Panc1 (cell line): ENCODE results near the gene DMRT2. TPM values are rescaled to one million over a fixed set of nuclear protein-coding genes. Genes with fewer than 3 reads are reported as not detected.

Experiments
- ATAC-seq: fragments of 200-7000 bp; cut with Tn5 transposase; 2 replicates; pipeline ENCODE4 v1.9.1; 2020; ENCODE audit warnings: mild to moderate bottlenecking, moderate library complexity
- BruUV-seq: library from RNA; stranded (reverse); fragments of 400-500 nt; replicated peaks from 2 replicates; lab custom pipeline; 2021; lab: Mats Ljungman, UMichigan
- CTCF ChIA-PET: fragments of 300-600 bp; sonication (Branson Sonifier 250); formaldehyde crosslinking; loops from one replicate; lab custom pipeline; 2022; ENCODE audit warnings: antibody characterized with exemption; lab: Charles Lee
- POLR2A ChIA-PET: fragments of 300-600 bp; sonication (Branson Sonifier 250); formaldehyde crosslinking; loops from one replicate; lab custom pipeline; 2022; ENCODE audit warnings: antibody characterized with exemption; lab: Charles Lee
- DNase-seq: peaks from one replicate; pipeline ENCODE4 v3.0.0-alpha.2; 2010; ENCODE audit warnings: low read depth, low spot score
- H3K27ac ChIP-seq: 2 replicates; pipeline ENCODE4 v1.5.1; 2011; ENCODE audit warnings: mild to moderate bottlenecking, low read length, inconsistent platforms
- H3K27me3 ChIP-seq: fragments of 200-500 bp; sonication (Bioruptor generic); 2 replicates; pipeline ENCODE4 v1.6.0; 2014; ENCODE audit warnings: low read length, inconsistent platforms; ENCODE audit not compliant: control insufficient read depth, insufficient read depth
- H3K36me3 ChIP-seq: fragments of 200-500 bp; sonication (Bioruptor generic); 2 replicates; pipeline ENCODE4 v1.5.1; 2014; ENCODE audit warnings: inconsistent platforms, mild to moderate bottlenecking, low read length, moderate library complexity; ENCODE audit not compliant: control insufficient read depth, insufficient read depth
- H3K4me1 ChIP-seq: 2 replicates; pipeline ENCODE4 v1.5.1; 2011; ENCODE audit warnings: inconsistent platforms, mild to moderate bottlenecking, low read length, moderate library complexity; ENCODE audit not compliant: control insufficient read depth, insufficient read depth
- H3K4me3 ChIP-seq, 2 experiments: 2 replicates each; pipeline ENCODE4 v1.5.1; 2011 to 2012; ENCODE audit warnings: low read depth in 2 of 2, low read length in 2 of 2, mild to moderate bottlenecking in 2 of 2, inconsistent platforms in 1 of 2, moderate library complexity in 1 of 2
- H3K9me3 ChIP-seq: fragments of 200-500 bp; sonication (Bioruptor generic); 2 replicates; pipeline ENCODE4 v1.5.1; 2014; ENCODE audit warnings: low read depth, mild to moderate bottlenecking, inconsistent platforms, low read length, moderate library complexity; ENCODE audit not compliant: control insufficient read depth, insufficient read depth
- CTCF ChIP-seq: fragments of 450-650 bp; IDR thresholded peaks from 2 replicates; pipeline ENCODE4 v1.5.1; 2017; ENCODE audit warnings: mild to moderate bottlenecking
- POLR2AphosphoS5 ChIP-seq: IDR thresholded peaks from 2 replicates; pipeline ENCODE4 v1.6.1; 2012; ENCODE audit warnings: mild to moderate bottlenecking, low read depth, low read length, moderate library complexity
- SIN3A ChIP-seq: IDR thresholded peaks from 2 replicates; pipeline ENCODE4 v1.6.1; 2012; ENCODE audit warnings: low read depth, mild to moderate bottlenecking, low read length, moderate library complexity, borderline replicate concordance; ENCODE audit not compliant: insufficient read depth
- TCF7L2 ChIP-seq: IDR thresholded peaks from 2 replicates; pipeline ENCODE4 v1.6.1; 2011; ENCODE audit warnings: mild to moderate bottlenecking, low read depth, low read length, inconsistent platforms
- in situ Hi-C: cut with HindIII; loops from 2 replicates; pipeline ENCODE4 v1.10.0; 2016; ENCODE audit warnings: low sequenced_read_pairs, low pct_unique_long_range_greater_than_20kb
- intact Hi-C: fragments of 100-400 bp; cut with micrococcal nuclease; formaldehyde crosslinking; loops from one replicate; pipeline ENCODE4 v1.10.0; 2022; ENCODE audit not compliant: unreplicated experiment
- total RNA-seq: library from RNA; stranded (reverse); gene quantifications from one replicate; pipeline ENCODE4 v1.2.1, GENCODE V29; 2021; ENCODE audit not compliant: unreplicated experiment
- TF ChIP-seq, protein P1 (sequence below), 2 experiments: IDR thresholded peaks; 2 replicates each; pipeline ENCODE4 v1.6.1; 2011 to 2012; ENCODE audit warnings: low read depth in 2 of 2, control low read depth in 1 of 2, low read length in 1 of 2, mild to moderate bottlenecking in 1 of 2, moderate library complexity in 1 of 2; ENCODE audit not compliant: insufficient read depth in 1 of 2

The DMRT2 gene
- total RNA-seq, 1 experiment from 2014 or later, result not detected

DNA sequence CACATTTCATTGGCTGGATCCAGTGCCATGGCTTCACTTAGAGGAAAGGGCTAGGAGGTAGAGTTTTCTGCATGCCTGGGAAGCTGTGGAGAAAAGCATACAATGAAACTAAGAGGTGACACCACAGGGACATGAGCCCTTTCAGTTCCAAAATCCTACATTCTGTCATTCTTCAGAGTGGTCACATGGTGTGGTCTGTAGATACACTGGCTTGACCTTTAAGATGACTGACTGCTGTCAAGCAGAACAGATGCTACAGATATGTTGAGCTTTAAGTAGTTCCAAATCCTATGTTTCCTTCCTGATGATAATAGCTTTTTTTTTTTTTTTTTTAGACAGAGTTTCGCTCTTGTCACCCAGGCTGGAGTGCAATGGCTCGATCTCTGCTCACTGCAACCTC lies 47.5 kb upstream of the DMRT2 start:
- in situ Hi-C loops, result no loop called here
- no peaks in the 10 kb centered on the region for H3K9me3 ChIP-seq
- H3K36me3 ChIP-seq, result no peaks in the 10 kb centered on the region
- ChIA-PET CTCF (interaction anchor here (0.6 kb wide), 1 partner anchor 135 kb away, joined by 5 read pairs; no protein-coding TSS in a partner anchor), POLR2A (no interaction called here)
- H3K27me3 ChIP-seq, result no peaks in the 10 kb centered on the region
- H3K4me3 ChIP-seq, result no peak overlapping the region
- DNase-seq, result no peak
- no peak for ATAC-seq
- no peaks in the 10 kb centered on the region for H3K4me1 ChIP-seq
- no TSS peak for BruUV-seq
- H3K27ac ChIP-seq, result no peak overlapping the region
- TF ChIP-seq POLR2AphosphoS5 (no peak), SIN3A (no peak), CTCF (no peak), TCF7L2 (no peak)
- TF ChIP-seq, protein P1, sequence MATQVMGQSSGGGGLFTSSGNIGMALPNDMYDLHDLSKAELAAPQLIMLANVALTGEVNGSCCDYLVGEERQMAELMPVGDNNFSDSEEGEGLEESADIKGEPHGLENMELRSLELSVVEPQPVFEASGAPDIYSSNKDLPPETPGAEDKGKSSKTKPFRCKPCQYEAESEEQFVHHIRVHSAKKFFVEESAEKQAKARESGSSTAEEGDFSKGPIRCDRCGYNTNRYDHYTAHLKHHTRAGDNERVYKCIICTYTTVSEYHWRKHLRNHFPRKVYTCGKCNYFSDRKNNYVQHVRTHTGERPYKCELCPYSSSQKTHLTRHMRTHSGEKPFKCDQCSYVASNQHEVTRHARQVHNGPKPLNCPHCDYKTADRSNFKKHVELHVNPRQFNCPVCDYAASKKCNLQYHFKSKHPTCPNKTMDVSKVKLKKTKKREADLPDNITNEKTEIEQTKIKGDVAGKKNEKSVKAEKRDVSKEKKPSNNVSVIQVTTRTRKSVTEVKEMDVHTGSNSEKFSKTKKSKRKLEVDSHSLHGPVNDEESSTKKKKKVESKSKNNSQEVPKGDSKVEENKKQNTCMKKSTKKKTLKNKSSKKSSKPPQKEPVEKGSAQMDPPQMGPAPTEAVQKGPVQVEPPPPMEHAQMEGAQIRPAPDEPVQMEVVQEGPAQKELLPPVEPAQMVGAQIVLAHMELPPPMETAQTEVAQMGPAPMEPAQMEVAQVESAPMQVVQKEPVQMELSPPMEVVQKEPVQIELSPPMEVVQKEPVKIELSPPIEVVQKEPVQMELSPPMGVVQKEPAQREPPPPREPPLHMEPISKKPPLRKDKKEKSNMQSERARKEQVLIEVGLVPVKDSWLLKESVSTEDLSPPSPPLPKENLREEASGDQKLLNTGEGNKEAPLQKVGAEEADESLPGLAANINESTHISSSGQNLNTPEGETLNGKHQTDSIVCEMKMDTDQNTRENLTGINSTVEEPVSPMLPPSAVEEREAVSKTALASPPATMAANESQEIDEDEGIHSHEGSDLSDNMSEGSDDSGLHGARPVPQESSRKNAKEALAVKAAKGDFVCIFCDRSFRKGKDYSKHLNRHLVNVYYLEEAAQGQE (IDR thresholded peaks at IDR 0.05; ENCODE audit: insufficient read depth in 1 of 2, low read depth in 2 of 2, low read length in 1 of 2), result no peak
- intact Hi-C loops, result no loop called here

DNA sequence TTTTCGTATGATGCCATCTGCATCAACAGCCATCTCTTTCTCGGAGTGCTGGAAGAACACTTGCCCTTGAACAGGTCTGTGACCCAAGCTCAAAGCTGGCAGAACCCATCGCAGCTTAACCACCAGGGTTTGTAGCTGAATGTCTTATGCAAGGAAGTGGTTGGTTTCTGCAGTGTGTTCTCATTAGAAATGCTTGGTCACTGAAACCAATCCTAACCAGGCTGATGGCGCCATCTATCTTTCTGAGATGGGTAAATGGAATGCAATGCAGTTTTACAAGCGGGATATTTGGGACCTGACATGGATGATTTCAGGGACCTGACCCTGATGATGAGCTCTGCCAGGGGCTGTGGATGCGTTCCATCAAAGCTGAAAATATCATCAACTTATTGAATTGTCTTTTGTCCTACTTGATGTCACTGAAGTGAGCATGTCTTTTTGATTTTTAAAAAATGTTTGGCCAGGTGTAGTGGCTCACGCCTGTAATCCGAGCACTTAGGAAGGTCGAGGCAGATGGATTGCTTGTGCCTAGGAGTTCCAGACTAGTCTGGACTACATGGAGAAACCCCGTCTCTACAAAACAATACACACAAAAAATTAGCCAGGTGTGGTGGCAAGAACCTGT lies 45.0 kb upstream of the DMRT2 start:
- no peak for TF ChIP-seq TCF7L2
- peak; percentile 59 for TF ChIP-seq CTCF
- peak; percentile 65 for ATAC-seq
- Histone ChIP-seq H3K27ac (no peak overlapping the region), H3K36me3 (no peaks in the 10 kb centered on the region), H3K4me3 (no peak overlapping the region), H3K9me3 (no peaks in the 10 kb centered on the region), H3K27me3 (no peaks in the 10 kb centered on the region), H3K4me1 (no peaks in the 10 kb centered on the region)
- in situ Hi-C loops (no loop called here), intact Hi-C loops (no loop called here)
- POLR2A ChIA-PET, result no interaction called here
- CTCF ChIA-PET, result interaction anchor here (0.6 to 0.8 kb wide), 3 partner anchors 86 to 113 kb away, joined by 3 to 10 read pairs (median 4); no protein-coding TSS in a partner anchor
- BruUV-seq, result no TSS peak
- peak; percentile 30 for DNase-seq
